ENCODE results near the gene FSCN2. TPM values are rescaled to one million over a fixed set of nuclear protein-coding genes. Genes with fewer than 3 reads are reported as not detected.

The FSCN2 gene
- total RNA-seq, 6 experiments from 2014 or later: 0.22 TPM; not detected in 5

GRCh38 chr17:81487487-81488275, 40.5 kb upstream of the FSCN2 start:
- WGBS (ENCODE audit: insufficient coverage, low coverage, low lambda C conversion rate, missing lambda C conversion rate): no CpG with 5 or more reads among the region's 87 CpGs
- intact Hi-C loops (cut with DNase I): loop anchor here (10.0 kb wide), 2 partner anchors 103 to 203 kb away; no protein-coding TSS in a partner anchor
- TF ChIP-seq POLR2A (IDR thresholded peaks at IDR 0.05): peak; percentile 57
- TF ChIP-seq, protein P1, sequence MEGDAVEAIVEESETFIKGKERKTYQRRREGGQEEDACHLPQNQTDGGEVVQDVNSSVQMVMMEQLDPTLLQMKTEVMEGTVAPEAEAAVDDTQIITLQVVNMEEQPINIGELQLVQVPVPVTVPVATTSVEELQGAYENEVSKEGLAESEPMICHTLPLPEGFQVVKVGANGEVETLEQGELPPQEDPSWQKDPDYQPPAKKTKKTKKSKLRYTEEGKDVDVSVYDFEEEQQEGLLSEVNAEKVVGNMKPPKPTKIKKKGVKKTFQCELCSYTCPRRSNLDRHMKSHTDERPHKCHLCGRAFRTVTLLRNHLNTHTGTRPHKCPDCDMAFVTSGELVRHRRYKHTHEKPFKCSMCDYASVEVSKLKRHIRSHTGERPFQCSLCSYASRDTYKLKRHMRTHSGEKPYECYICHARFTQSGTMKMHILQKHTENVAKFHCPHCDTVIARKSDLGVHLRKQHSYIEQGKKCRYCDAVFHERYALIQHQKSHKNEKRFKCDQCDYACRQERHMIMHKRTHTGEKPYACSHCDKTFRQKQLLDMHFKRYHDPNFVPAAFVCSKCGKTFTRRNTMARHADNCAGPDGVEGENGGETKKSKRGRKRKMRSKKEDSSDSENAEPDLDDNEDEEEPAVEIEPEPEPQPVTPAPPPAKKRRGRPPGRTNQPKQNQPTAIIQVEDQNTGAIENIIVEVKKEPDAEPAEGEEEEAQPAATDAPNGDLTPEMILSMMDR (IDR thresholded peaks at IDR 0.05): no peak
- peak; percentile 78 to 87 (median 82) for ATAC-seq
- Histone ChIP-seq H3K27me3 (no peaks in the 10 kb centered on the region), H3K27ac (peak overlapping the region; percentile 76 to 91 (median 80)), H3K36me3 (no peaks in the 10 kb centered on the region), H3K4me3 (peak overlapping the region; percentile 75 to 93 (median 77)), H3K9me3 (no peaks in the 10 kb centered on the region), H3K4me1 (peaks cover 0 to 14% (median 0%) of the 10 kb centered on the region in 4 donors)
- peak; percentile 81 to 86 (median 83) for DNase-seq

DNA sequence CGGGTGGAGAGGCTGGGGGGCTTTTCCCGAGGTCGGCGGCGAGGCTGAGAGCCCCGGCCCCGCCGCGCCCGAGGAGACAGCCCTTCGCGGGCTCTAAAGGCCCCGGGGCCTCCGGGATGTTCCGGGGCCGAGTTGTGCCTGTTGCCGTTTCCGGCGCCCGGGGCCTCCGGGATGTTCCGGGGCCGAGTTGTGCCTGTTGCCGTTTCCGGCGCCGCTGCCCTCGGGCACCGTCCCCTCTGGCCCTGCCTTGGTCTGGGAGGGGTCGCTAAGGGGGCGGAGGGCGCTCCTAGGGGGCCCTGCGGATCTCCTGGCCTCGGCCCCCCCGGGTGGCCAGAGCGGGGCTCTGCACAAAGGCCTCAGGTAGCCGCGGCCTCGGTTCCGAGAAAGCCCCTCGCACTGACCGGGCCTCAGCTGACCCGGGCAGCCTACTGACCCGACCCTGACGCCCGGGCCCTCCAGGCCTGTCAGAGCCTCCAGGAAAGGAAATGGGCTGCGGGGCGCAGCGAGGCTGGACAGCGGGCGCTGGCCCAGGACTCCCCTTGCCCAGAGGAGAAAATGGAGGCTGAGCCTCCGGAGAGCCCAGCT, 39.8 kb upstream of the FSCN2 start:
- H3K36me3 ChIP-seq: no peaks in the 10 kb centered on the region
- 15% methylated on average over 4 of the region's 52 CpGs for WGBS (ENCODE audit: insufficient coverage, low coverage, low lambda C conversion rate, missing lambda C conversion rate)
- TF ChIP-seq, protein P1 (IDR thresholded peaks at IDR 0.05): no peak
- no peak for TF ChIP-seq POLR2A (IDR thresholded peaks at IDR 0.05)
- DNase-seq (no peak), ATAC-seq (peak in 3 of 4 donors; percentile 5 to 17 (median 9))
- H3K27ac ChIP-seq: peak overlapping the region; percentile 76 to 91 (median 80)
- no peaks in the 10 kb centered on the region for H3K27me3 ChIP-seq
- peaks cover 0 to 14% (median 0%) of the 10 kb centered on the region in 4 donors for H3K4me1 ChIP-seq
- H3K4me3 ChIP-seq: peak overlapping the region; percentile 75 to 93 (median 77)
- intact Hi-C loops (cut with DNase I): loop anchor here (10.0 kb wide), 2 partner anchors 104 to 204 kb away; no protein-coding TSS in a partner anchor
- H3K9me3 ChIP-seq: no peaks in the 10 kb centered on the region

DNA sequence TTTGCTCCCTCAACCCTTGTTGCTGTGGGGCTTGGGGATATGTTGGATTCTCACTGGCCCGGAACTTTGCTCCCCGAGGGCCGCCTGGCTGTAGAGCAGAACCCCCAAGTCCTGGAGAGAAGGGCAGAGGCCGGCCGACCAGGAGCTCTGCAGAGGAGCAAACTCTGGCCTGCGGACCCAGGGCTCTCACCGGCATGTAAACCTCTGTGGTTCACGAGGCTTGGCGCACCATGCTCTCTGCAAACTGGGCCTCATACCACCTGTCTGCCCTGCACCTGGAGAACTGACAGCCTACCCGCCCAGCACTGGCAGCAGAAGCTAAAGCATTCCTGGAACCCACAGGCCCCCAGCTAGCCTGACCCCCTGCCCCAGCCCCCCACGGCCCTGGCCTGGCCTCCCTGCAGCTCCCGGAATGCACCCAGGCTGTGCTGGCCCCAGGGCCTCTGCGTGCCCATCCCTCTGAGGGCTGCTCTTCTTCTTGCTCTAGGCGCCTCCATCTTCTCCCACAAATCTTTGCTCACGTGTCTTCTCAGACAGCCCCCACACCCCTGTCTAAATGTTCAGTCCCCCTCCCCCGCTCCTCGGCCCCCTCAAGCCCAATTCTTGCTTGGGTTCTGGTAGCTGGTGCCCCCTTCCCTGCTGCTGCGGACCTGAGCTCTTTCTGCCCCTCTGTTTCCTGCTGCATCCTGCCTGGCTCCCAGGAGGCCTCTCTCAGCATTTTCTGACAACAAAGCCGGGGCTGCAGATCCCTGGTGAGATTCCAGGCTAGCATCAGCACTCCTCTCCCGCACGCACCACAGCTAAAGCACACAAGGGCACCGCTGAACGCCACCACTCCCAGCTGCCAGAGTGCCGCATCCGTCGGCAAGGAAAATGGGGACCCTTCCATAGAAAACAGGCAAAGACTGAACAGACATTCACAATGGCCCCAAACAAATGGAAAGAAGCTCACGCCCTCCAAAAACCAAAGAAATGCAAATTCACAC, 38.9 kb upstream of the FSCN2 start:
- ATAC-seq (no peak), DNase-seq (no peak)
- Histone ChIP-seq H3K36me3 (no peaks in the 10 kb centered on the region), H3K27me3 (no peaks in the 10 kb centered on the region), H3K9me3 (no peaks in the 10 kb centered on the region), H3K4me3 (no peak overlapping the region), H3K4me1 (peaks cover 0 to 9% (median 0%) of the 10 kb centered on the region in 4 donors), H3K27ac (no peak overlapping the region)
- WGBS (ENCODE audit: insufficient coverage, low coverage, low lambda C conversion rate, missing lambda C conversion rate): 77% methylated on average over 15 of the region's 27 CpGs
- TF ChIP-seq, protein P1 (IDR thresholded peaks at IDR 0.05): no peak
- TF ChIP-seq POLR2A (IDR thresholded peaks at IDR 0.05): no peak
- intact Hi-C loops (cut with DNase I): loop anchor here (10.0 kb wide), 2 partner anchors 105 to 205 kb away; no protein-coding TSS in a partner anchor
